SK-N-SH (cell line): ENCODE data around the gene PTGES3. TPM values are rescaled to one million over a fixed set of nuclear protein-coding genes. Genes with fewer than 3 reads are reported as not detected.

ENCODE experiments used
- CTCF ChIA-PET: fragments of 300-600, 350-600 bp; formaldehyde crosslinking; extraction: SDS; loops from one replicate; lab custom pipeline; 2021; lab: Yijun Ruan, JAX
- POLR2A ChIA-PET: fragments of 350-600 bp; sonication (Branson Sonifier 250); formaldehyde crosslinking; extraction: SDS; loops from one replicate; lab custom pipeline; 2020; ENCODE audit warnings: antibody characterized with exemption, inconsistent platforms; lab: Yijun Ruan, JAX
- DNase-seq: peaks from one replicate; pipeline ENCODE4 v3.0.0; 2012
- H2AFZ ChIP-seq: fragments of 200-600 bp; sonication (generic); 2 replicates; pipeline ENCODE4 v1.8.1; 2016; ENCODE audit warnings: antibody characterized with exemption, mild to moderate bottlenecking, low read depth
- H3F3A ChIP-seq: fragments of 200-600 bp; sonication (generic); replicated peaks from 2 replicates; pipeline ENCODE3; 2016; ENCODE audit warnings: antibody characterized with exemption, mild to moderate bottlenecking; ENCODE audit not compliant: insufficient read depth
- H3K27ac ChIP-seq, 2 experiments: fragments of 200-500 bp in 1 of 2; fragments of 200-600 bp in 1 of 2; sonication (Bioruptor generic) in 1 of 2; sonication (generic), shearing (Covaris generic) in 1 of 2; 2 replicates each; pipeline versions ENCODE4 v1.5.1 to v1.6.1; 2014 to 2016; ENCODE audit warnings: low read depth in 2 of 2, inconsistent platforms in 1 of 2, low read length in 1 of 2, mild to moderate bottlenecking in 1 of 2, mixed read lengths in 1 of 2
- H3K27me3 ChIP-seq: fragments of 200-600 bp; sonication (generic), shearing (Covaris generic); 2 replicates; pipeline ENCODE4 v1.6.1; 2016; ENCODE audit warnings: mixed run types; ENCODE audit not compliant: insufficient read depth
- H3K36me3 ChIP-seq, 2 experiments: fragments of 200-500 bp in 1 of 2; fragments of 200-600 bp in 1 of 2; sonication (Bioruptor generic) in 1 of 2; sonication (generic) in 1 of 2; replicated peaks in 1 of 2; 2 replicates each; pipeline versions ENCODE3 to v1.5.1; 2014 to 2016; ENCODE audit warnings: low read length in 1 of 2, mild to moderate bottlenecking in 1 of 2; ENCODE audit not compliant: insufficient read depth in 2 of 2, control insufficient read depth in 1 of 2
- H3K4me1 ChIP-seq, 2 experiments: fragments of 200-500 bp in 1 of 2; fragments of 200-600 bp in 1 of 2; sonication (Bioruptor generic) in 1 of 2; sonication (generic), shearing (Covaris generic) in 1 of 2; 2 replicates each; pipeline versions ENCODE4 v1.5.1 to v1.6.1; 2014 to 2016; ENCODE audit warnings: low read depth in 1 of 2, low read length in 1 of 2, mixed run types in 1 of 2; ENCODE audit not compliant: insufficient read depth in 2 of 2, control insufficient read depth in 1 of 2
- H3K4me2 ChIP-seq: fragments of 200-600 bp; sonication (generic), shearing (Covaris generic); 2 replicates; pipeline ENCODE4 v1.6.1; 2017; ENCODE audit warnings: mixed run types
- H3K4me3 ChIP-seq, 2 experiments: fragments of 200-500 bp in 1 of 2; fragments of 200-600 bp in 1 of 2; sonication (Bioruptor generic) in 1 of 2; sonication (generic), shearing (Covaris generic) in 1 of 2; 2 replicates each; pipeline versions ENCODE4 v1.5.1 to v1.8.1; 2014 to 2016; ENCODE audit warnings: low read depth in 2 of 2, inconsistent platforms in 1 of 2, low read length in 1 of 2, mild to moderate bottlenecking in 1 of 2, mixed read lengths in 1 of 2, moderate library complexity in 1 of 2
- H3K79me2 ChIP-seq: fragments of 200-600 bp; sonication (generic); 2 replicates; pipeline ENCODE4 v1.8.1; 2017; ENCODE audit warnings: mild to moderate bottlenecking; ENCODE audit not compliant: insufficient read depth
- H3K9ac ChIP-seq: fragments of 200-600 bp; sonication (generic); 2 replicates; pipeline ENCODE4 v1.6.1; 2017; ENCODE audit warnings: mixed run types
- H3K9me2 ChIP-seq: fragments of 200-600 bp; sonication (generic); 2 replicates; pipeline ENCODE4 v1.6.1; 2017; ENCODE audit warnings: mixed run types
- H3K9me3 ChIP-seq: fragments of 200-600 bp; sonication (generic); 2 replicates; pipeline ENCODE4 v1.6.1; 2017; ENCODE audit warnings: mixed run types, mild to moderate bottlenecking, moderate library complexity
- H4K20me1 ChIP-seq: fragments of 200-600 bp; sonication (generic); 2 replicates; pipeline ENCODE4 v1.6.1; 2017; ENCODE audit warnings: mild to moderate bottlenecking, mixed run types; ENCODE audit not compliant: insufficient read depth
- CHD2 ChIP-seq: fragments of 150-350 bp; IDR thresholded peaks from 2 replicates; pipeline ENCODE4 v1.6.1; 2018; ENCODE audit warnings: low read length; ENCODE audit not compliant: partially characterized antibody
- ELF1 ChIP-seq: IDR thresholded peaks from 2 replicates; pipeline ENCODE4 v1.4.0; 2012
- FOXM1 ChIP-seq: IDR thresholded peaks from 2 replicates; pipeline ENCODE4 v1.4.0; 2012; ENCODE audit warnings: low read depth, mild to moderate bottlenecking
- GABPA ChIP-seq: IDR thresholded peaks from 2 replicates; pipeline ENCODE4 v1.4.0; 2012; ENCODE audit warnings: low read depth, mild to moderate bottlenecking
- JUND ChIP-seq: IDR thresholded peaks from 2 replicates; pipeline ENCODE4 v1.4.0; 2012
- MAX ChIP-seq: IDR thresholded peaks from 2 replicates; pipeline ENCODE4 v1.4.0; 2012; ENCODE audit warnings: low read depth
- MEF2A ChIP-seq: IDR thresholded peaks from 2 replicates; pipeline ENCODE4 v1.4.0; 2012; ENCODE audit warnings: low read depth, borderline replicate concordance
- MXI1 ChIP-seq: IDR thresholded peaks from 2 replicates; pipeline ENCODE4 v1.6.1; 2012; ENCODE audit warnings: mild to moderate bottlenecking, low read depth, low read length, improper control_type of control experiment
- RAD21 ChIP-seq: IDR thresholded peaks from 2 replicates; pipeline ENCODE4 v1.6.1; 2012; ENCODE audit warnings: mild to moderate bottlenecking, low read length
- RCOR1 ChIP-seq: fragments of 150-350 bp; IDR thresholded peaks from 2 replicates; pipeline ENCODE4 v1.6.1; 2017; ENCODE audit warnings: antibody characterized with exemption, low read length
- TAF1 ChIP-seq: IDR thresholded peaks from 2 replicates; pipeline ENCODE4 v1.6.1; 2012; ENCODE audit warnings: low read depth, mild to moderate bottlenecking, low read length, moderate library complexity, borderline replicate concordance
- USF1 ChIP-seq: IDR thresholded peaks from 2 replicates; pipeline ENCODE4 v1.4.0; 2012; ENCODE audit warnings: low read depth, borderline replicate concordance
- ZBTB33 ChIP-seq: IDR thresholded peaks from 2 replicates; pipeline ENCODE4 v1.4.0; 2012; ENCODE audit warnings: low read depth, borderline replicate concordance
- WGBS: methylation state at CpG from one replicate; pipeline ENCODE4 v1.1.6; 2017; ENCODE audit warnings: low lambda C conversion rate; 5-methylcytosine and 5-hydroxymethylcytosine counted together
- polyA plus RNA-seq, 3 experiments: library from polyadenylated mRNA; depleted of rRNA; stranded (reverse); fragments of >200 nt; gene quantifications; 2 replicates each; pipeline ENCODE4 v1.2.3, GENCODE V29; 2012
- TF ChIP-seq, protein P1 (sequence below): IDR thresholded peaks from 2 replicates; pipeline ENCODE4 v1.6.1; 2012; ENCODE audit warnings: mild to moderate bottlenecking, low read depth, low read length, moderate library complexity
- TF ChIP-seq, protein P2 (sequence below): fragments of 150-350 bp; IDR thresholded peaks from 2 replicates; pipeline ENCODE4 v1.6.1; 2016; ENCODE audit warnings: mild to moderate bottlenecking, low read depth, low read length
- TF ChIP-seq, protein P3 (sequence below): fragments of 150-350 bp; IDR thresholded peaks from 2 replicates; pipeline ENCODE4 v1.6.1; 2017; ENCODE audit warnings: antibody characterized with exemption, low read length, low read depth, borderline replicate concordance
- TF ChIP-seq, protein P4 (sequence below): IDR thresholded peaks from 2 replicates; pipeline ENCODE4; 2012

The PTGES3 gene
- polyA plus RNA-seq, 1 of the 3 experiments (the other 2 are of a cell fraction), result 38.9 TPM

- TF ChIP-seq, protein P1, sequence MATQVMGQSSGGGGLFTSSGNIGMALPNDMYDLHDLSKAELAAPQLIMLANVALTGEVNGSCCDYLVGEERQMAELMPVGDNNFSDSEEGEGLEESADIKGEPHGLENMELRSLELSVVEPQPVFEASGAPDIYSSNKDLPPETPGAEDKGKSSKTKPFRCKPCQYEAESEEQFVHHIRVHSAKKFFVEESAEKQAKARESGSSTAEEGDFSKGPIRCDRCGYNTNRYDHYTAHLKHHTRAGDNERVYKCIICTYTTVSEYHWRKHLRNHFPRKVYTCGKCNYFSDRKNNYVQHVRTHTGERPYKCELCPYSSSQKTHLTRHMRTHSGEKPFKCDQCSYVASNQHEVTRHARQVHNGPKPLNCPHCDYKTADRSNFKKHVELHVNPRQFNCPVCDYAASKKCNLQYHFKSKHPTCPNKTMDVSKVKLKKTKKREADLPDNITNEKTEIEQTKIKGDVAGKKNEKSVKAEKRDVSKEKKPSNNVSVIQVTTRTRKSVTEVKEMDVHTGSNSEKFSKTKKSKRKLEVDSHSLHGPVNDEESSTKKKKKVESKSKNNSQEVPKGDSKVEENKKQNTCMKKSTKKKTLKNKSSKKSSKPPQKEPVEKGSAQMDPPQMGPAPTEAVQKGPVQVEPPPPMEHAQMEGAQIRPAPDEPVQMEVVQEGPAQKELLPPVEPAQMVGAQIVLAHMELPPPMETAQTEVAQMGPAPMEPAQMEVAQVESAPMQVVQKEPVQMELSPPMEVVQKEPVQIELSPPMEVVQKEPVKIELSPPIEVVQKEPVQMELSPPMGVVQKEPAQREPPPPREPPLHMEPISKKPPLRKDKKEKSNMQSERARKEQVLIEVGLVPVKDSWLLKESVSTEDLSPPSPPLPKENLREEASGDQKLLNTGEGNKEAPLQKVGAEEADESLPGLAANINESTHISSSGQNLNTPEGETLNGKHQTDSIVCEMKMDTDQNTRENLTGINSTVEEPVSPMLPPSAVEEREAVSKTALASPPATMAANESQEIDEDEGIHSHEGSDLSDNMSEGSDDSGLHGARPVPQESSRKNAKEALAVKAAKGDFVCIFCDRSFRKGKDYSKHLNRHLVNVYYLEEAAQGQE, result no peak
- TF ChIP-seq RCOR1 (no peak), ZBTB33 (no peak), MXI1 (no peak)
Observed at GRCh38 chr12:56695327-56696101, 7.4 kb upstream of the PTGES3 start (continued).

- Histone ChIP-seq H3K4me3 (no peak overlapping the region), H3K27ac (no peak overlapping the region), H3K79me2 (no peaks in the 10 kb centered on the region), H4K20me1 (no peaks in the 10 kb centered on the region), H3K9me3 (no peaks in the 10 kb centered on the region), H3K4me1 (peaks cover 4 to 6% of the 10 kb centered on the region in 2 experiments; a peak in 2 of 4 replicates), H3K9me2 (no peaks in the 10 kb centered on the region), H3K4me2 (no peak overlapping the region), H2AFZ (no peak overlapping the region), H3K27me3 (no peaks in the 10 kb centered on the region), H3F3A (peaks cover 9% of the 10 kb centered on the region), H3K36me3 (no peaks in the 10 kb centered on the region), H3K9ac (no peak overlapping the region)
- TF ChIP-seq USF1, result no peak
- TF ChIP-seq MAX, result no peak
- TF ChIP-seq RAD21, result no peak
- no peak for TF ChIP-seq CHD2
- no peak for TF ChIP-seq ELF1
- TF ChIP-seq TAF1, result no peak
- TF ChIP-seq FOXM1, result no peak
- no peak for TF ChIP-seq GABPA
- TF ChIP-seq JUND, result no peak
- TF ChIP-seq MEF2A, result no peak
- TF ChIP-seq, protein P2, sequence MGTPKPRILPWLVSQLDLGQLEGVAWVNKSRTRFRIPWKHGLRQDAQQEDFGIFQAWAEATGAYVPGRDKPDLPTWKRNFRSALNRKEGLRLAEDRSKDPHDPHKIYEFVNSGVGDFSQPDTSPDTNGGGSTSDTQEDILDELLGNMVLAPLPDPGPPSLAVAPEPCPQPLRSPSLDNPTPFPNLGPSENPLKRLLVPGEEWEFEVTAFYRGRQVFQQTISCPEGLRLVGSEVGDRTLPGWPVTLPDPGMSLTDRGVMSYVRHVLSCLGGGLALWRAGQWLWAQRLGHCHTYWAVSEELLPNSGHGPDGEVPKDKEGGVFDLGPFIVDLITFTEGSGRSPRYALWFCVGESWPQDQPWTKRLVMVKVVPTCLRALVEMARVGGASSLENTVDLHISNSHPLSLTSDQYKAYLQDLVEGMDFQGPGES, result no peak
- TF ChIP-seq, protein P3, sequence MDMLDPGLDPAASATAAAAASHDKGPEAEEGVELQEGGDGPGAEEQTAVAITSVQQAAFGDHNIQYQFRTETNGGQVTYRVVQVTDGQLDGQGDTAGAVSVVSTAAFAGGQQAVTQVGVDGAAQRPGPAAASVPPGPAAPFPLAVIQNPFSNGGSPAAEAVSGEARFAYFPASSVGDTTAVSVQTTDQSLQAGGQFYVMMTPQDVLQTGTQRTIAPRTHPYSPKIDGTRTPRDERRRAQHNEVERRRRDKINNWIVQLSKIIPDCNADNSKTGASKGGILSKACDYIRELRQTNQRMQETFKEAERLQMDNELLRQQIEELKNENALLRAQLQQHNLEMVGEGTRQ, result no peak
- TF ChIP-seq, protein P4, sequence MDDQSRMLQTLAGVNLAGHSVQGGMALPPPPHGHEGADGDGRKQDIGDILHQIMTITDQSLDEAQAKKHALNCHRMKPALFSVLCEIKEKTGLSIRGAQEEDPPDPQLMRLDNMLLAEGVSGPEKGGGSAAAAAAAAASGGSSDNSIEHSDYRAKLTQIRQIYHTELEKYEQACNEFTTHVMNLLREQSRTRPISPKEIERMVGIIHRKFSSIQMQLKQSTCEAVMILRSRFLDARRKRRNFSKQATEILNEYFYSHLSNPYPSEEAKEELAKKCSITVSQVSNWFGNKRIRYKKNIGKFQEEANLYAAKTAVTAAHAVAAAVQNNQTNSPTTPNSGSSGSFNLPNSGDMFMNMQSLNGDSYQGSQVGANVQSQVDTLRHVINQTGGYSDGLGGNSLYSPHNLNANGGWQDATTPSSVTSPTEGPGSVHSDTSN, result no peak
- ChIA-PET CTCF (no interaction called here), POLR2A (no interaction called here)
- WGBS, result 80% methylated on average over 5 of the region's 5 CpGs
- no peak for DNase-seq
Observed at GRCh38 chr12:56694161-56694560, 6.1 kb upstream of the PTGES3 start.
